ENCODE measurements around the gene MTM1.

GRCh38 chrX:150548251-150548650 is 20.2 kb upstream of the MTM1 start:
- TF ChIP-seq CTCF (IDR thresholded peaks at IDR 0.05) (no peak), POLR2A (IDR thresholded peaks at IDR 0.05) (no peak), POLR2AphosphoS5 (IDR thresholded peaks at IDR 0.05) (no peak), EP300 (IDR thresholded peaks at IDR 0.05; ENCODE audit: low read depth) (no peak)
